ENCODE data around the gene GSK3A.
A peak's percentile ranks its signal among the peaks of the same experiment; 100 is the strongest.

GSK3A gene

DNA sequence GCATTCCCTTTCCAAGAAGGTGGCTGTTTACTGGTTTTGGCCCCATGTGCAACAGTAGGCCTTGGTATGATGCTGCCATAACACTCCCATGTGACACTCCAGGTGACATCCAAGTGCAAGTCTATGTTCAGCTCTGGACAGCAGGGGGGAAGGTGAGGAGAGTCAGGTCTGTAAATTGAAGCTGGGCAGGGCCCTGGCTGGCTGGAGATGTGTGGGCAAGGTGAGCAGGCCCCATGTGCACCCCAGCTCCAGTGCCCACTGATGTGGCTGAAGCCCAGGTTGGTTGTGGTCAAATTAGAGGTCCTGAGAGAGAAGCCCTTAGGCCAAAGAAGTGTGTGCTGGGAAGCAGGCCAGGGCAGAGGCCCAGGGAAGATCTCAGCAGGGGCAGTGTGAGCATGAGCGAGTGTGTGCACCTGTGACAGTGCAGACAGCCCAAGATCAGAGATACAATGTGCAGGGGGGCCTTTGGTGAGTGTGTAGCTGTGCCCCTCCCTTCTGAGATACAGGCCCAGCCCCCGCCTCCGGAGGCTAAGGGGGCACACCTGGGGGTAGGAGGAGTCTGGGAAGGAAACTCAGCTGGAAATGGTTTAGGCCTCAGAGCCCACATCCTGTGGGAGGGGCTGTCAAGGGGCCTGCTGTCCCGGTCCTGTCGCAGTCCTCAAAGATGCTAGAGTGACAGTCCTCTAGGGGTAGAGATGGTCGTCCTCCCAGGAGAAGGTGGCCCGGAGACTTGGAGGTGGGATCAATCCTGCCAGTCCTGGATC lies 43.5 kb downstream of the GSK3A start:
- Histone ChIP-seq H3K4me3 (ENCODE audit: low read length, poor library complexity, severe bottlenecking) (peak overlapping the region; percentile 74), H3F3A (ENCODE audit: low read depth) (peaks cover 22% of the 10 kb centered on the region), H3K4me1 (ENCODE audit: insufficient read depth, low read length, poor library complexity, severe bottlenecking) (peaks cover 52% of the 10 kb centered on the region), H3K9ac (ENCODE audit: low read depth, low read length, poor library complexity, severe bottlenecking) (peak overlapping the region; percentile 93), H3K4me2 (ENCODE audit: low read depth, low read length, poor library complexity, severe bottlenecking) (peak overlapping the region; percentile 98), H2AFZ (ENCODE audit: low read length) (no peak overlapping the region), H3K27me3 (ENCODE audit: insufficient read depth, low read length, poor library complexity, severe bottlenecking) (no peaks in the 10 kb centered on the region), H4K20me1 (ENCODE audit: insufficient read depth, low read length, poor library complexity, severe bottlenecking) (no peaks in the 10 kb centered on the region), H3K36me3 (ENCODE audit: insufficient read depth, low read length) (peaks cover 39% of the 10 kb centered on the region; the same call in 1 of the 2 replicates), H3K79me2 (ENCODE audit: insufficient read depth, low read length) (peaks cover 33% of the 10 kb centered on the region), H3K9me2 (replicated peaks; ENCODE audit: low read depth, low read length) (no peaks in the 10 kb centered on the region), H3K9me3 (ENCODE audit: insufficient read depth, low read depth, low read length) (no peaks in the 10 kb centered on the region)
- no peak for TF ChIP-seq EZH2phosphoT487 (IDR thresholded peaks at IDR 0.05; ENCODE audit: borderline replicate concordance)
- TF ChIP-seq, protein P1, sequence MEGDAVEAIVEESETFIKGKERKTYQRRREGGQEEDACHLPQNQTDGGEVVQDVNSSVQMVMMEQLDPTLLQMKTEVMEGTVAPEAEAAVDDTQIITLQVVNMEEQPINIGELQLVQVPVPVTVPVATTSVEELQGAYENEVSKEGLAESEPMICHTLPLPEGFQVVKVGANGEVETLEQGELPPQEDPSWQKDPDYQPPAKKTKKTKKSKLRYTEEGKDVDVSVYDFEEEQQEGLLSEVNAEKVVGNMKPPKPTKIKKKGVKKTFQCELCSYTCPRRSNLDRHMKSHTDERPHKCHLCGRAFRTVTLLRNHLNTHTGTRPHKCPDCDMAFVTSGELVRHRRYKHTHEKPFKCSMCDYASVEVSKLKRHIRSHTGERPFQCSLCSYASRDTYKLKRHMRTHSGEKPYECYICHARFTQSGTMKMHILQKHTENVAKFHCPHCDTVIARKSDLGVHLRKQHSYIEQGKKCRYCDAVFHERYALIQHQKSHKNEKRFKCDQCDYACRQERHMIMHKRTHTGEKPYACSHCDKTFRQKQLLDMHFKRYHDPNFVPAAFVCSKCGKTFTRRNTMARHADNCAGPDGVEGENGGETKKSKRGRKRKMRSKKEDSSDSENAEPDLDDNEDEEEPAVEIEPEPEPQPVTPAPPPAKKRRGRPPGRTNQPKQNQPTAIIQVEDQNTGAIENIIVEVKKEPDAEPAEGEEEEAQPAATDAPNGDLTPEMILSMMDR (conservative IDR thresholded peaks at IDR 0.05; ENCODE audit: low read length), result no peak

DNA sequence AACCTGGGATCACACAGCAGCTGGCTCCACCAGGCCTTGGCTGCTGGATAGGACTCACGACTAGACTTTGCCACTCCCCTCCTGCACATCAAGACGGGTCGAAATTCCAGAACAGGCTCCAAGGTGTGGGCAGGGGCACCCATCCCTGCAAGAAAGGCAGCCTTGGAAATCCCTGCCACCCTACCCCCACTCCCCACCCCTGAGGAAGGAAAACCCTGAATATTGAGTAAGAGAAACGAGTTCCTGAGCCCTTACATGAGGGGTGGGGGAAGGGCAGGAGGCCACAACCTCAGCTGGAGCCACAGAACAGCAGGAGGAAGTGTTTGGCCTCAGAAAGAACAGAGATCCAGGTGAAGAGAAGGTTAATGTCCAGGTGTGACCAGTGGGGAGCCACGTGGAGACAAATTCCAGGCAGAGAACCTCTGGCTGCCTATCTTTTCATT lies 45.0 kb downstream of the GSK3A start:
- Histone ChIP-seq H3K4me3 (ENCODE audit: low read length, poor library complexity, severe bottlenecking) (peak overlapping the region; percentile 4), H3K9me2 (replicated peaks; ENCODE audit: low read depth, low read length) (no peaks in the 10 kb centered on the region), H3K79me2 (ENCODE audit: insufficient read depth, low read length) (peaks cover 20% of the 10 kb centered on the region), H3K9me3 (ENCODE audit: insufficient read depth, low read depth, low read length) (no peaks in the 10 kb centered on the region), H3K27me3 (ENCODE audit: insufficient read depth, low read length, poor library complexity, severe bottlenecking) (no peaks in the 10 kb centered on the region), H4K20me1 (ENCODE audit: insufficient read depth, low read length, poor library complexity, severe bottlenecking) (no peaks in the 10 kb centered on the region), H3K9ac (ENCODE audit: low read depth, low read length, poor library complexity, severe bottlenecking) (no peak overlapping the region), H3K36me3 (ENCODE audit: insufficient read depth, low read length) (peaks cover 25% of the 10 kb centered on the region; the same call in 1 of the 2 replicates), H3K4me1 (ENCODE audit: insufficient read depth, low read length, poor library complexity, severe bottlenecking) (peaks cover 52% of the 10 kb centered on the region), H3K4me2 (ENCODE audit: low read depth, low read length, poor library complexity, severe bottlenecking) (peak overlapping the region; percentile 62), H3F3A (ENCODE audit: low read depth) (peaks cover 22% of the 10 kb centered on the region), H2AFZ (ENCODE audit: low read length) (no peak overlapping the region)
- TF ChIP-seq EZH2phosphoT487 (IDR thresholded peaks at IDR 0.05; ENCODE audit: borderline replicate concordance), result no peak
- TF ChIP-seq, protein P1 (conservative IDR thresholded peaks at IDR 0.05; ENCODE audit: low read length), result no peak

DNA sequence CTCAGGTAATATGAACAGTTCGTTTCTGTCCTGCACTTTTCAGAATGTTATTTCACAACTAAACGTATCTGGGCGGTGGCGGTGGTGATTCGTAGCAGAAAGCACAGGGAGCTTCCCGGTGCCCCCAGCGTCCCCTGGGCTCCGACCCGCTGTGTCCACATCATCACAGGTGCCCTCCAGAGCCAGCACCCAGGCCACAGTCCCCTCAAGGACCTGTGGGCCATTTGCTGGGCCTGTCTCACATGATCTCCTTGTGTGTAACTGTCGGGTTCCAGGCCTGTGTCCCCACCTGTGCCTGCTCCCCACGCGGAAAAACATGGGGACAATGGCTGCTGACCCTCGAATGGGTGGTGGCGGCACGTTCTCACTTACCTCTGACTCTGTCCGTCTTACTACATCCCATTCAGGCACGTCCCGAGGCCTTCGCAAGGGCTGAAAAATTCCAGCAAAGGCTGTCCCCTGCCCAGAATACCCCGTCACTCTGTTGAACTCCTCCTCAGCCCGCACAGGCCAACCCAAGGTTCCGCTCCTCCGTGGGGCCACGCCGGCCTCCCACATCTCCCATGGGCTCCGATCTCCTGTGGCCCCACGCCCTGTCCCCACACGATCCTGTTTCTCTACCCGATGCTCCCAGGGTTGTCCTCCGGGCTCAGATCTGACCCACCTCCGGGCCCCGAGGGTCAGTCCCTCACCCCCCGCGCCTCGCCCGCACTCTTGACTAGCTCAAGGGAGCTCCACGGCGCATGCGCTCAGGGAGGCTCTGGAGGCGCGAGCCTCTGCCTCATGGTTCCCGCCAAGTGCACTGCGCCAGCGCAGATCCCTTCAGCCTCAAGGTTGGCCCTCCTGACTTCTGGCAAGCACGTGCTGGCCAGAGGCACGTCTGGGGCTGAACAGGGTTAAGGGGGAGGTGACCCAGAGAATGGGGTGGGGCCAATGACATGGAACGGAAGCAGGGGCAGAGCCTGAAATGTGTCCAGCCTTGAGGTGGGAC lies 46.1 kb downstream of the GSK3A start:
- Histone ChIP-seq H3K9me2 (replicated peaks; ENCODE audit: low read depth, low read length) (no peaks in the 10 kb centered on the region), H3K4me1 (ENCODE audit: insufficient read depth, low read length, poor library complexity, severe bottlenecking) (peaks cover 54% of the 10 kb centered on the region), H3K79me2 (ENCODE audit: insufficient read depth, low read length) (peaks cover 9% of the 10 kb centered on the region), H3F3A (ENCODE audit: low read depth) (peaks cover 22% of the 10 kb centered on the region), H4K20me1 (ENCODE audit: insufficient read depth, low read length, poor library complexity, severe bottlenecking) (no peaks in the 10 kb centered on the region), H3K4me2 (ENCODE audit: low read depth, low read length, poor library complexity, severe bottlenecking) (peak overlapping the region; percentile 62), H3K4me3 (ENCODE audit: low read length, poor library complexity, severe bottlenecking) (no peak overlapping the region), H2AFZ (ENCODE audit: low read length) (no peak overlapping the region), H3K9ac (ENCODE audit: low read depth, low read length, poor library complexity, severe bottlenecking) (no peak overlapping the region), H3K9me3 (ENCODE audit: insufficient read depth, low read depth, low read length) (no peaks in the 10 kb centered on the region), H3K27me3 (ENCODE audit: insufficient read depth, low read length, poor library complexity, severe bottlenecking) (no peaks in the 10 kb centered on the region), H3K36me3 (ENCODE audit: insufficient read depth, low read length) (peaks cover 14% of the 10 kb centered on the region; the same call in 1 of the 2 replicates)
- TF ChIP-seq, protein P1 (conservative IDR thresholded peaks at IDR 0.05; ENCODE audit: low read length), result no peak
- TF ChIP-seq EZH2phosphoT487 (IDR thresholded peaks at IDR 0.05; ENCODE audit: borderline replicate concordance), result no peak
